GM21360 (cell line): ENCODE data around the gene BBX.

Source experiments
- ATAC-seq: cut with Tn5 transposase; IDR thresholded peaks from one replicate; pipeline ENCODE4 v1.9.1; 2021; ENCODE audit warnings: mild to moderate bottlenecking, moderate library complexity; ENCODE audit not compliant: unreplicated experiment

BBX gene

GRCh38 chr3:107522510-107523288 is at the start of gene BBX:
TSS of gene BBX (plus strand) at chr3:107522962. CDS start at chr3:107710461, 187,499 bp downstream.
- peak; percentile 91 for ATAC-seq

GRCh38 chr3:107476462-107476861 is 46.3 kb upstream of the BBX start:
- ATAC-seq = no peak

GRCh38 chr3:107487490-107487889 is 35.3 kb upstream of the BBX start:
- ATAC-seq = no peak

GRCh38 chr3:107488942-107489341 is 33.8 kb upstream of the BBX start:
- no peak for ATAC-seq

GRCh38 chr3:107493134-107493533 is 29.6 kb upstream of the BBX start:
- ATAC-seq = no peak

- ATAC-seq = no peak
These were observed 25.9 kb upstream of the BBX start for GRCh38 chr3:107496855-107497254.

- ATAC-seq = no peak
These were observed 24.1 kb upstream of the BBX start for GRCh38 chr3:107498646-107499045.

GRCh38 chr3:107506458-107506857 is 16.3 kb upstream of the BBX start:
- no peak for ATAC-seq

GRCh38 chr3:107508331-107508730 is 14.4 kb upstream of the BBX start:
- no peak for ATAC-seq

GRCh38 chr3:107512108-107512507 is 10.7 kb upstream of the BBX start:
- ATAC-seq = no peak

- no peak for ATAC-seq
These were observed 8.3 kb upstream of the BBX start for GRCh38 chr3:107514453-107514852.

GRCh38 chr3:107516475-107516874 is 6.3 kb upstream of the BBX start:
- ATAC-seq = no peak

GRCh38 chr3:107520535-107520934 is 2.2 kb upstream of the BBX start:
- ATAC-seq = no peak

- no peak for ATAC-seq
These were observed 1.2 kb upstream of the BBX start for GRCh38 chr3:107521469-107522059.

- peak; percentile 21 for ATAC-seq
These were observed 452 bp downstream of the BBX start for GRCh38 chr3:107523289-107523538.

- ATAC-seq = peak; percentile 22
These were observed 970 bp downstream of the BBX start for GRCh38 chr3:107523539-107524325.

GRCh38 chr3:107524326-107524840 is 1.6 kb downstream of the BBX start:
- ATAC-seq = no peak

GRCh38 chr3:107524841-107525643 is 2.3 kb downstream of the BBX start:
- ATAC-seq = no peak

- no peak for ATAC-seq
These were observed 3.0 kb downstream of the BBX start for GRCh38 chr3:107525644-107526305.

GRCh38 chr3:107531917-107532469 is 9.2 kb downstream of the BBX start:
- no peak for ATAC-seq
